ENCODE measurements around the gene CD36. TPM values are rescaled to one million over a fixed set of nuclear protein-coding genes. Genes with fewer than 3 reads are reported as not detected.

The CD36 gene
- polyA plus RNA-seq, 1 donor from 2014 or later = 0.69 TPM

GRCh38 chr7:80612880-80613279, 25.6 kb upstream of the CD36 start:
- Mint-ChIP-seq H3K36me3 (no peaks in the 10 kb centered on the region), H3K4me1 (no peaks in the 10 kb centered on the region), H3K27me3 (no peaks in the 10 kb centered on the region), H3K9me3 (peaks cover 0 to 3% (median 0%) of the 10 kb centered on the region in 3 donors), H3K27ac (no peak overlapping the region), H3K4me3 (no peak overlapping the region)

GRCh38 chr7:80613519-80613918, 24.9 kb upstream of the CD36 start:
- H3K4me3 Mint-ChIP-seq = no peak overlapping the region
- no peaks in the 10 kb centered on the region for H3K36me3 Mint-ChIP-seq
- no peaks in the 10 kb centered on the region for H3K27me3 Mint-ChIP-seq
- H3K4me1 Mint-ChIP-seq = no peaks in the 10 kb centered on the region
- H3K9me3 Mint-ChIP-seq = peaks cover 0 to 3% (median under 1%) of the 10 kb centered on the region in 3 donors
- H3K27ac Mint-ChIP-seq = no peak overlapping the region

- Mint-ChIP-seq H3K27me3 (no peaks in the 10 kb centered on the region), H3K4me1 (no peaks in the 10 kb centered on the region), H3K36me3 (no peaks in the 10 kb centered on the region)
Measured at GRCh38 chr7:80614851-80615271, 23.6 kb upstream of the CD36 start.

DNA sequence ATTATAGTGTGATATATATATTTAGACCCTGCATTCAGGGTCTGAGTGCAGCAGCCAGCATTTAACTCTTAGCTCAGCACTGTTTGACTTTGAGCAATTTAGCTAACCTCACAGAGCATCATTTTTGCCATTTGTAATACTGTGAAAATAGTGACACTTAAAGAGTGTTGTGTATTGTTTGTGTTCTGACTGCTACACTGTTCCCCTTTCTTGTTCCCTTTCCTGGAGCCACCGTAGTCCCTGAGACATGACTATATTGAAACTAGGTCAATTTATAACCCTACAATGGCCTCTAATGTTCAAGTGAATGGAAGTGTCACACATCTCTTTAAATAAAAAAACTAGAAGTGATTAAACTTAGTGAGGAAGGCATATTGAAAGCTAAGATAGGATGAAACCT, 20.3 kb upstream of the CD36 start:
- no peaks in the 10 kb centered on the region for H3K36me3 Mint-ChIP-seq
- H3K27me3 Mint-ChIP-seq = no peaks in the 10 kb centered on the region
- no peak overlapping the region for H3K27ac Mint-ChIP-seq
- peaks cover 0 to 3% (median 3%) of the 10 kb centered on the region in 3 donors for H3K9me3 Mint-ChIP-seq
- no peak overlapping the region for H3K4me3 Mint-ChIP-seq
- no peaks in the 10 kb centered on the region for H3K4me1 Mint-ChIP-seq

More at GRCh38 chr7:80614851-80615271, 23.6 kb upstream of the CD36 start:
- Mint-ChIP-seq H3K4me3 (no peak overlapping the region), H3K9me3 (peaks cover 0 to 3% (median 3%) of the 10 kb centered on the region in 3 donors), H3K27ac (no peak overlapping the region)

- Mint-ChIP-seq H3K27ac (no peak overlapping the region), H3K4me1 (no peaks in the 10 kb centered on the region), H3K9me3 (peaks cover 0 to 3% (median 3%) of the 10 kb centered on the region in 3 donors), H3K4me3 (no peak overlapping the region), H3K36me3 (no peaks in the 10 kb centered on the region), H3K27me3 (no peaks in the 10 kb centered on the region)
Measured at GRCh38 chr7:80619741-80620140, 18.7 kb upstream of the CD36 start.

GRCh38 chr7:80622541-80622940, 15.9 kb upstream of the CD36 start:
- H3K9me3 Mint-ChIP-seq = peaks cover 0 to 3% (median 0%) of the 10 kb centered on the region in 3 donors
- H3K27ac Mint-ChIP-seq = no peak overlapping the region

GRCh38 chr7:80623503-80624252, 14.8 kb upstream of the CD36 start:
- H3K4me1 Mint-ChIP-seq = no peaks in the 10 kb centered on the region
- no peak overlapping the region for H3K4me3 Mint-ChIP-seq
- H3K36me3 Mint-ChIP-seq = no peaks in the 10 kb centered on the region
- no peak overlapping the region for H3K27ac Mint-ChIP-seq
- H3K9me3 Mint-ChIP-seq = peaks cover 0 to under 1% (median 0%) of the 10 kb centered on the region in 3 donors
- no peaks in the 10 kb centered on the region for H3K27me3 Mint-ChIP-seq

More at GRCh38 chr7:80622541-80622940, 15.9 kb upstream of the CD36 start:
- no peak overlapping the region for H3K4me3 Mint-ChIP-seq
- no peaks in the 10 kb centered on the region for H3K4me1 Mint-ChIP-seq
- no peaks in the 10 kb centered on the region for H3K36me3 Mint-ChIP-seq
- no peaks in the 10 kb centered on the region for H3K27me3 Mint-ChIP-seq

GRCh38 chr7:80624763-80625162, 13.7 kb upstream of the CD36 start:
- Mint-ChIP-seq H3K9me3 (no peaks in the 10 kb centered on the region), H3K4me1 (no peaks in the 10 kb centered on the region), H3K36me3 (no peaks in the 10 kb centered on the region), H3K27me3 (no peaks in the 10 kb centered on the region), H3K4me3 (no peak overlapping the region), H3K27ac (no peak overlapping the region)

DNA sequence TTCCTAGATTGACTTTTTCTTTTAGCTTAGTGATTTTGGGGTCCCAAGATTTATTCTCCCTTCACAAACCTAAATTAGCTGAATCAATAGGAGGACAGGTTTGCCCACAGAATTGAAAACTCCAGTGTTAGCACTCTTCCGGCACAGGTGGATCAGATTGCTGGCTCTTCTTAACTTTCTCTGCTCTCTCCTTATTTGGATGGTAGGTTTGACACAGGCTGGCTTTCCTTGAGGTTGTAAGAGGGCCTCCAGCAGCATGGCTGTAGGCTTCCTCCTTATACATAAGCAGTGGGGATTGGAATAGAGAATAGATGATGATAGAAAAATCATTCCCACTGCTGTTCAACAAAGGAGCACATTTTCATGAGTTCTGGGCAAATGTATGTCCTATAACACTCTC, 9.4 kb upstream of the CD36 start:
- H3K9me3 Mint-ChIP-seq = peaks cover 0 to 2% (median 0%) of the 10 kb centered on the region in 3 donors
- H3K4me1 Mint-ChIP-seq = no peaks in the 10 kb centered on the region
- H3K36me3 Mint-ChIP-seq = no peaks in the 10 kb centered on the region
- no peak overlapping the region for H3K27ac Mint-ChIP-seq
- H3K4me3 Mint-ChIP-seq = no peak overlapping the region
- no peaks in the 10 kb centered on the region for H3K27me3 Mint-ChIP-seq

DNA sequence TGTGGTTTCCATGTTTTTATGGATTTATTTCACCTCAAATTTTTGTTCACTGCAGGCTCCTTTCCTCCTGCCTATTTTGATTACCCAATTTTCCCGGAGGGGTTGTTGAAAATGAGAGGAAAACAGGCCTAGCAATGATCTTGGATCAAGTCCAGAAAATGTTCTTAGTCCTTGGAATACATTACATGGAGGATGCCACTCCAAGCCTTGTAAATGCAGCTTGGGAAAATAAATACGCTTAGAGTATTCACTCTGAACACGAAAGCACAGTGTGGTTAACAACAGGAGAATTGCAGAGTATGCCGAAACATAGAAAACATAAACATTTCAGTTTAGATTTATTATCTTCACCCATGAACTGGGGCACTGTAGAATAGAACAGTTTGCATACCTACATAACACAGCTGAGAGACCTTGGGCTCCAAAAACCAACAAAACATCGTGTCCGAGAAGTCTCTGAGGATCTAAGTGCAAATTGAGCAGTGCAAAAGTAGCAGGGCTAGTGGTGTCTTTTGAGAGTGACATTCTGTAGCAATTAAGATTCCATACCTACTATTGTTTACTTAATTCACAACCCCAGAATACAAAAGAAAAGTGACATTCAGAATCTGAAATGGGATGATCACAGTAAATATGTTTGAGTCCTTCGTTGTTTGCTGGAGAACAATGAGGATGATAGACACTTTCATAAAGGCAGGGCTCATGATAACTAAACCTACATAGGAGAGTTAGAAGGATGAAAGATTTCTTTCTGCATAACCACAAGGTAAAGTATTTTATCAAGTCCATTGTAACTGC, 7.6 kb upstream of the CD36 start:
- no peaks in the 10 kb centered on the region for H3K27me3 Mint-ChIP-seq
- peaks cover under 1 to 2% (median 2%) of the 10 kb centered on the region in 3 donors for H3K9me3 Mint-ChIP-seq
- H3K27ac Mint-ChIP-seq = no peak overlapping the region
- no peaks in the 10 kb centered on the region for H3K4me1 Mint-ChIP-seq
- H3K4me3 Mint-ChIP-seq = no peak overlapping the region
- no peaks in the 10 kb centered on the region for H3K36me3 Mint-ChIP-seq

DNA sequence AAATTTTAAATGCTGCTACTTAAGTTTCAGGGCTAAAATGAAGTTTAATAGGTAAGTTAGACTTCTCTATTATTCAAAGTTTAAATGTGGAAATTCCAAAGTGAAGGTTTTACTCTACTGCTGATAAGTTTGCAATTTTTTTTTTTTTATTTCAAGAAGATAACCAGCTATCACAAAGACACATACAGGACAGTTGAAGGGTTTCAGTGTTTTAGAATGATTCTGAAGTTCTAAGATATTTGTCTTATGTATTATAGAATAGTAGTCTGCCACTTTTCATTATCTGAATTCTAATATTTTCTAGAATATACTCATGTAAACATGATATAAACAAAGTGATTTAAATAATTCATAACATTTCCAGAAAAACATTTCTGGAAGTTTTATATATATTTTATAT, 7.0 kb upstream of the CD36 start:
- Mint-ChIP-seq H3K36me3 (no peaks in the 10 kb centered on the region), H3K27ac (no peak overlapping the region), H3K4me3 (no peak overlapping the region), H3K4me1 (no peaks in the 10 kb centered on the region), H3K27me3 (no peaks in the 10 kb centered on the region), H3K9me3 (peaks cover 2 to 4% (median 2%) of the 10 kb centered on the region in 3 donors)

GRCh38 chr7:80632139-80632538, 6.3 kb upstream of the CD36 start:
- H3K9me3 Mint-ChIP-seq = peaks cover 2 to 4% (median 2%) of the 10 kb centered on the region in 3 donors
- no peaks in the 10 kb centered on the region for H3K4me1 Mint-ChIP-seq
- no peaks in the 10 kb centered on the region for H3K27me3 Mint-ChIP-seq
- no peak overlapping the region for H3K27ac Mint-ChIP-seq
- no peaks in the 10 kb centered on the region for H3K36me3 Mint-ChIP-seq
- no peak overlapping the region for H3K4me3 Mint-ChIP-seq

DNA sequence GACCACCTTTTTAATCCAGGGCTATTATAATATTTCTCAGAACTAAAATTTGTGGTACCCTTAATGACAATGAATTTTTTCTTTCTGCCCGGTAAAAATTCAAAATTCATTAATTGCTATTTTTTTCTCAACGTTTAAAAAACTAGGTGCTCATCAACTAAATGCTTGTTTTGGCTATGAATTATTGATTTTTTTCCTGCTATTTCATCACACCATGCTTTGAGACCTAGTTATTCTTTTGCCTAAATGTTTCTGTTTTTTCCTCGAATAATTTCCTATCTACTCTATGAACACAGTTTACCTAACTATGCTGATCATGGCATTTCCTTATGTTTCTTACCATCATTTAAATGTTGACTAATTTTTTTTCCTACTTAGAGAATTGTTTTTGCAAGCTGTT, 5.6 kb upstream of the CD36 start:
- Mint-ChIP-seq H3K36me3 (no peaks in the 10 kb centered on the region), H3K4me1 (no peaks in the 10 kb centered on the region), H3K27ac (no peak overlapping the region), H3K4me3 (no peak overlapping the region), H3K9me3 (peaks cover 2 to 4% (median 2%) of the 10 kb centered on the region in 3 donors), H3K27me3 (no peaks in the 10 kb centered on the region)

GRCh38 chr7:80634505-80634904, 3.9 kb upstream of the CD36 start:
- Mint-ChIP-seq H3K4me1 (no peaks in the 10 kb centered on the region), H3K27ac (no peak overlapping the region), H3K27me3 (no peaks in the 10 kb centered on the region), H3K9me3 (peaks cover 2 to 4% (median 2%) of the 10 kb centered on the region in 3 donors), H3K36me3 (no peaks in the 10 kb centered on the region), H3K4me3 (no peak overlapping the region)

DNA sequence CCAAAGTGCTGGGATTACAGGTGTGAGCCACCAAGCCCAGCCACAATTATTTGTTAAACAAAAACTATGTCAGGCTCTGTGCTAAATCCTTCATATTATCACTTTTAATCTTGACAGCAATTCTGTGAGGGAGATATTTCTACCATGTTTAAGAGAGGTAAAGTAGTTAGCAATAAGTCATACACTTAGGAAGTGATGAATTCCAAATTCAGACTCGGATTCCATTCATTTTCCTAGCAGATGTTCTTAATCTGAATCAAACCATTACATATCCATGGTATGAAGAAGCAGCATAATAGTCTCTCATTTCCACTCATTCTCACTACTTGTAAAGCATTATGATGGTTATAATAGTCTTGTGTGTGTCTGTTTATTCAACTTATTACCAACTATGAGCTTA, 2.9 kb upstream of the CD36 start:
- Mint-ChIP-seq H3K36me3 (no peaks in the 10 kb centered on the region), H3K4me3 (no peak overlapping the region), H3K27ac (no peak overlapping the region), H3K27me3 (no peaks in the 10 kb centered on the region), H3K9me3 (peaks cover 0 to 4% (median 2%) of the 10 kb centered on the region in 3 donors), H3K4me1 (no peaks in the 10 kb centered on the region)

Measured in IgD-negative memory B cell (primary cell).